WTC11 (cell line): ENCODE results near the gene ARRB2. TPM values are rescaled to one million over a fixed set of nuclear protein-coding genes. Genes with fewer than 3 reads are reported as not detected.

Experiments used
- ATAC-seq: fragments of 200-7000 bp; cut with Tn5 transposase; 2 replicates; pipeline ENCODE4 v1.10.0; 2021; ENCODE audit warnings: mild to moderate bottlenecking, moderate library complexity
- CTCF ChIA-PET: fragments of 300-600 bp; sonication (Branson Sonifier 250); formaldehyde crosslinking; loops from one replicate; lab custom pipeline; 2021; ENCODE audit warnings: antibody characterized with exemption; lab: Charles Lee
- POLR2A ChIA-PET: fragments of 350-600 bp; sonication (Branson Sonifier 250); formaldehyde crosslinking; loops from one replicate; lab custom pipeline; 2021; ENCODE audit warnings: antibody characterized with exemption; lab: Charles Lee
- DNase-seq: peaks from one replicate; pipeline ENCODE4 v3.0.0; 2021; ENCODE audit warnings: low spot score
- H3K27ac Mint-ChIP-seq: 2 replicates; pipeline ENCODE4 v1.8.0; 2021; ENCODE audit warnings: mixed read lengths
- H3K27me3 Mint-ChIP-seq: 2 replicates; pipeline ENCODE4 v1.8.0; 2021; ENCODE audit warnings: low read depth, mild to moderate bottlenecking, moderate library complexity, mixed read lengths
- H3K36me3 Mint-ChIP-seq: 2 replicates; pipeline ENCODE4 v1.8.0; 2021; ENCODE audit warnings: mixed read lengths
- H3K4me1 Mint-ChIP-seq: 2 replicates; pipeline ENCODE4 v1.8.0; 2022; ENCODE audit warnings: mixed read lengths
- H3K4me3 Mint-ChIP-seq: 2 replicates; pipeline ENCODE4 v1.8.0; 2021; ENCODE audit warnings: mild to moderate bottlenecking, moderate library complexity, mixed read lengths
- H3K9me3 Mint-ChIP-seq: 2 replicates; pipeline ENCODE4 v1.8.0; 2021; ENCODE audit warnings: mixed read lengths
- ATF1 ChIP-seq: sonication (generic); formaldehyde crosslinking; IDR thresholded peaks from 2 replicates; pipeline ENCODE4 v1.8.1; 2023; ENCODE audit warnings: mild to moderate bottlenecking, moderate library complexity, missing genetic modification reagents
- CREB1 ChIP-seq: sonication (generic); formaldehyde crosslinking; IDR thresholded peaks from 2 replicates; pipeline ENCODE4 v1.8.0; 2023; ENCODE audit warnings: mild to moderate bottlenecking, missing genetic modification reagents
- CREM ChIP-seq: sonication (generic); formaldehyde crosslinking; IDR thresholded peaks from 2 replicates; pipeline ENCODE4 v1.8.1; 2022; ENCODE audit warnings: mild to moderate bottlenecking, missing genetic modification reagents, moderate library complexity
- GRHL2 ChIP-seq: fragments of 250-450 bp; sonication (Bioruptor Pico); IDR thresholded peaks from 2 replicates; pipeline ENCODE4 v1.8.0; 2022; ENCODE audit warnings: mild to moderate bottlenecking, moderate library complexity; ENCODE audit not compliant: insufficient replicate concordance, severe bottlenecking
- KAT7 ChIP-seq: sonication (generic); formaldehyde crosslinking; IDR thresholded peaks from 2 replicates; pipeline ENCODE4 v1.8.1; 2023; ENCODE audit warnings: missing genetic modification reagents, mild to moderate bottlenecking, borderline replicate concordance
- NR1H2 ChIP-seq: sonication (generic); formaldehyde crosslinking; IDR thresholded peaks from 2 replicates; pipeline ENCODE4 v1.9.0; 2021; ENCODE audit warnings: mild to moderate bottlenecking, moderate library complexity, missing genetic modification reagents
- SOX15 ChIP-seq: fragments of 250-450 bp; sonication (Bioruptor Pico); IDR thresholded peaks from 2 replicates; pipeline ENCODE4 v1.9.0; 2021; ENCODE audit warnings: mild to moderate bottlenecking
- SP1 ChIP-seq: sonication (generic); formaldehyde crosslinking; conservative IDR thresholded peaks from 2 replicates; pipeline ENCODE4 v1.8.1; 2022; ENCODE audit warnings: missing genetic modification reagents
- TEAD4 ChIP-seq: sonication (generic); formaldehyde crosslinking; IDR thresholded peaks from 2 replicates; pipeline ENCODE4 v1.8.0; 2022; ENCODE audit warnings: mild to moderate bottlenecking, missing genetic modification reagents
- ZNF263 ChIP-seq: sonication (generic); formaldehyde crosslinking; IDR thresholded peaks from 2 replicates; pipeline ENCODE4 v1.8.1; 2022; ENCODE audit warnings: low read depth, mild to moderate bottlenecking, moderate library complexity, missing genetic modification reagents
- ZNF317 ChIP-seq: sonication (generic); formaldehyde crosslinking; IDR thresholded peaks from 2 replicates; pipeline ENCODE4 v1.8.1; 2023; ENCODE audit warnings: low read depth, mild to moderate bottlenecking, moderate library complexity, missing genetic modification reagents, borderline replicate concordance
- ZNF396 ChIP-seq: fragments of 250-450 bp; sonication (Bioruptor Pico); IDR thresholded peaks from 2 replicates; pipeline ENCODE4 v1.8.0; 2021; ENCODE audit warnings: mild to moderate bottlenecking, moderate library complexity, borderline replicate concordance
- ZNF416 ChIP-seq: fragments of 250-450 bp; sonication (Bioruptor Pico); IDR thresholded peaks from 2 replicates; pipeline ENCODE4 v1.9.0; 2021; ENCODE audit warnings: mild to moderate bottlenecking, inconsistent platforms
- total RNA-seq: library from RNA; stranded (reverse); gene quantifications from 3 replicates; pipeline ENCODE4 v1.2.3, GENCODE V29; 2021
- TF ChIP-seq, protein P1 (sequence below): sonication (generic); formaldehyde crosslinking; IDR thresholded peaks from 2 replicates; pipeline ENCODE4 v1.8.1; 2023; ENCODE audit warnings: mild to moderate bottlenecking, missing genetic modification reagents, borderline replicate concordance
- TF ChIP-seq, protein P2 (sequence below): fragments of 250-450 bp; sonication (Bioruptor Pico); IDR thresholded peaks from 2 replicates; pipeline ENCODE4 v1.9.0; 2021; ENCODE audit warnings: moderate library complexity, mild to moderate bottlenecking, inconsistent platforms, borderline replicate concordance
- TF ChIP-seq, protein P3 (sequence below): sonication (generic); formaldehyde crosslinking; conservative IDR thresholded peaks from 2 replicates; pipeline ENCODE4 v1.8.1; 2023; ENCODE audit warnings: mild to moderate bottlenecking, low read depth, missing genetic modification reagents, moderate library complexity
- TF ChIP-seq, protein P4 (sequence below): sonication (generic); formaldehyde crosslinking; IDR thresholded peaks from 2 replicates; pipeline ENCODE4 v1.8.0; 2023; ENCODE audit warnings: mild to moderate bottlenecking, missing genetic modification reagents
- TF ChIP-seq, protein P5 (sequence below): fragments of 200-600 bp; IDR thresholded peaks from 2 replicates; pipeline ENCODE4 v1.8.0; 2022; ENCODE audit warnings: antibody characterized with exemption
- TF ChIP-seq, protein P6 (sequence below): fragments of 250-450 bp; sonication (Bioruptor Pico); IDR thresholded peaks from 2 replicates; pipeline ENCODE4 v2.1.2; 2022; ENCODE audit warnings: mild to moderate bottlenecking, moderate library complexity

ARRB2 gene
- total RNA-seq, 1 experiment from 2014 or later: 87.8 TPM

DNA sequence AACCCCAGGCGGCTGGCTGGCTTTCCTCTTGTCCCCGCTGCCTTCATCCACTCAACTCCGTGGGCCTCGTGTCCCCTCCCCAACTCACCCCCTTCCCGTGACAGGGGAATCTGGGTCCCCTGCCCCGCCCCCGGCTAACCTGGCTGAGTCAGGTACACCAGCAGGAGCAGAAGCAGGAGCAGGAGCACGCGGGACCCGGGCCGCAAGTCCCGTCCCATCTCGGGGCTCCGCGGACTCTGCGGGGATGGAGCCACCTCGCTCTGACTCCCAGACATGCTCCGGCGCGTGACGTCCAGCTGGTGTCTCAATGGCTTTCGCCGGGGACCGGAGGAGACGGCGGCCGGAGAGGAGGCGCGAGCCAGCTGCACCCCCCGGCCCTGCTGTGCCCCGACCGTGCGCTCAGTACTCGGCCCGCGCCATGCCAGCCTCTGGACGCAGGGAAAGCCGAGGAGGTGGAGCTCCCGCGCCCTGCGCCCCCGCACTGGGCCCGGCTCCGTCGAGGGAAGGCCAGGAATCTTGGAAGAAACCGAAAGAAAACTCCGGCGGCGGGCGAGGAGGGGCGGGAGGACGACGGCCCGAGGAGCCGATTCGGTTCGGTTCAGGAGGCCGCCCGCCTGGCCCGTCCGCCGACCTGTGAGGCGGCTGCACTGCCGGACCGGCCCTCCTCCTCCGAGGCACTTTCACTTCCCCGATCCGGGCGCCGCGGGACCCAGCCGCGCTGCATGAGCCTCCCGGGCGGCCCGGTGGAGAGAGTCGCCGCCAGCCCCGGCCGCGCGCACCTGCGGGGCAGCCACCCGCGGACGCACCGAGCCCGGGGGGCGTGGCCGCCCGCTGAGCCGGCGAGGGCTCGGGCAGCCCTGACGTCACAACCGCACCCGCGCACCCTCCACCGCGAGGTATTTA, 28.9 kb downstream of the ARRB2 start, which contains the start of the genes CXCL16 and ZMYND15 (continued):
- TF ChIP-seq, protein P1, sequence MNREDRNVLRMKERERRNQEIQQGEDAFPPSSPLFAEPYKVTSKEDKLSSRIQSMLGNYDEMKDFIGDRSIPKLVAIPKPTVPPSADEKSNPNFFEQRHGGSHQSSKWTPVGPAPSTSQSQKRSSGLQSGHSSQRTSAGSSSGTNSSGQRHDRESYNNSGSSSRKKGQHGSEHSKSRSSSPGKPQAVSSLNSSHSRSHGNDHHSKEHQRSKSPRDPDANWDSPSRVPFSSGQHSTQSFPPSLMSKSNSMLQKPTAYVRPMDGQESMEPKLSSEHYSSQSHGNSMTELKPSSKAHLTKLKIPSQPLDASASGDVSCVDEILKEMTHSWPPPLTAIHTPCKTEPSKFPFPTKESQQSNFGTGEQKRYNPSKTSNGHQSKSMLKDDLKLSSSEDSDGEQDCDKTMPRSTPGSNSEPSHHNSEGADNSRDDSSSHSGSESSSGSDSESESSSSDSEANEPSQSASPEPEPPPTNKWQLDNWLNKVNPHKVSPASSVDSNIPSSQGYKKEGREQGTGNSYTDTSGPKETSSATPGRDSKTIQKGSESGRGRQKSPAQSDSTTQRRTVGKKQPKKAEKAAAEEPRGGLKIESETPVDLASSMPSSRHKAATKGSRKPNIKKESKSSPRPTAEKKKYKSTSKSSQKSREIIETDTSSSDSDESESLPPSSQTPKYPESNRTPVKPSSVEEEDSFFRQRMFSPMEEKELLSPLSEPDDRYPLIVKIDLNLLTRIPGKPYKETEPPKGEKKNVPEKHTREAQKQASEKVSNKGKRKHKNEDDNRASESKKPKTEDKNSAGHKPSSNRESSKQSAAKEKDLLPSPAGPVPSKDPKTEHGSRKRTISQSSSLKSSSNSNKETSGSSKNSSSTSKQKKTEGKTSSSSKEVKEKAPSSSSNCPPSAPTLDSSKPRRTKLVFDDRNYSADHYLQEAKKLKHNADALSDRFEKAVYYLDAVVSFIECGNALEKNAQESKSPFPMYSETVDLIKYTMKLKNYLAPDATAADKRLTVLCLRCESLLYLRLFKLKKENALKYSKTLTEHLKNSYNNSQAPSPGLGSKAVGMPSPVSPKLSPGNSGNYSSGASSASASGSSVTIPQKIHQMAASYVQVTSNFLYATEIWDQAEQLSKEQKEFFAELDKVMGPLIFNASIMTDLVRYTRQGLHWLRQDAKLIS (CRISPR knock-in tag): no peak
- TF ChIP-seq, protein P2, sequence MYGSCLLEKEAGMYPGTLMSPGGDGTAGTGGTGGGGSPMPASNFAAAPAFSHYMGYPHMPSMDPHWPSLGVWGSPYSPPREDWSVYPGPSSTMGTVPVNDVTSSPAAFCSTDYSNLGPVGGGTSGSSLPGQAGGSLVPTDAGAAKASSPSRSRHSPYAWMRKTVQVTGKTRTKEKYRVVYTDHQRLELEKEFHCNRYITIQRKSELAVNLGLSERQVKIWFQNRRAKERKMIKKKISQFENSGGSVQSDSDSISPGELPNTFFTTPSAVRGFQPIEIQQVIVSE (CRISPR knock-in tag): no peak
- TF ChIP-seq ZNF317 (CRISPR knock-in tag) (no peak), SP1 (peak; percentile 6; the same call in 1 of the 2 replicates), ZNF416 (CRISPR knock-in tag) (no peak), GRHL2 (no peak)
- TF ChIP-seq, protein P3, sequence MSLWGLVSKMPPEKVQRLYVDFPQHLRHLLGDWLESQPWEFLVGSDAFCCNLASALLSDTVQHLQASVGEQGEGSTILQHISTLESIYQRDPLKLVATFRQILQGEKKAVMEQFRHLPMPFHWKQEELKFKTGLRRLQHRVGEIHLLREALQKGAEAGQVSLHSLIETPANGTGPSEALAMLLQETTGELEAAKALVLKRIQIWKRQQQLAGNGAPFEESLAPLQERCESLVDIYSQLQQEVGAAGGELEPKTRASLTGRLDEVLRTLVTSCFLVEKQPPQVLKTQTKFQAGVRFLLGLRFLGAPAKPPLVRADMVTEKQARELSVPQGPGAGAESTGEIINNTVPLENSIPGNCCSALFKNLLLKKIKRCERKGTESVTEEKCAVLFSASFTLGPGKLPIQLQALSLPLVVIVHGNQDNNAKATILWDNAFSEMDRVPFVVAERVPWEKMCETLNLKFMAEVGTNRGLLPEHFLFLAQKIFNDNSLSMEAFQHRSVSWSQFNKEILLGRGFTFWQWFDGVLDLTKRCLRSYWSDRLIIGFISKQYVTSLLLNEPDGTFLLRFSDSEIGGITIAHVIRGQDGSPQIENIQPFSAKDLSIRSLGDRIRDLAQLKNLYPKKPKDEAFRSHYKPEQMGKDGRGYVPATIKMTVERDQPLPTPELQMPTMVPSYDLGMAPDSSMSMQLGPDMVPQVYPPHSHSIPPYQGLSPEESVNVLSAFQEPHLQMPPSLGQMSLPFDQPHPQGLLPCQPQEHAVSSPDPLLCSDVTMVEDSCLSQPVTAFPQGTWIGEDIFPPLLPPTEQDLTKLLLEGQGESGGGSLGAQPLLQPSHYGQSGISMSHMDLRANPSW: no peak

DNA sequence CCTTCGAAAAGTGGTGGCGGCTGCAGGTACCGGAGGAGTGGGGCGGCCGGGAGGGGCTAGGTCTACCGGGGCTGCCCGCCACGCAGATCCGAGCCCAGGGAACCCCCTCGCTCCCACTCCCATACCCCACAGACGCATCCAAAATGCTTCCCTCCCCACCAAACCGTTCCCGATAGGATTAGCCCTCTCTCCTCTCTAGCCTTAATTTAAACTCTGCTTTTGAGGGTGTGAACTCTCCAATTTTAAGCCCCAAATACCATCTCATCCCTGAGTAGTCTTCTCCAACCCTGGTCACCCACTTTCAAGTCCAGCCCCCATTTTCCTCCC, 29.6 kb downstream of the ARRB2 start:
- Mint-ChIP-seq H3K27ac (no peak overlapping the region), H3K4me1 (peaks cover 15% of the 10 kb centered on the region), H3K27me3 (peaks cover 91% of the 10 kb centered on the region), H3K36me3 (no peaks in the 10 kb centered on the region), H3K4me3 (peak overlapping the region; percentile 73), H3K9me3 (no peaks in the 10 kb centered on the region)
- no peak for DNase-seq
- POLR2A ChIA-PET: no interaction called here
- CTCF ChIA-PET: interaction anchor here (1.3 kb wide), 1 partner anchor 8 kb away, joined by 5 read pairs; the partner anchor contains the start of gene MED11
- ATAC-seq: peak; percentile 4; the same call in 1 of the 2 replicates
- no peak for TF ChIP-seq ATF1
- TF ChIP-seq ZNF396 (CRISPR knock-in tag): no peak
- TF ChIP-seq, protein P4, sequence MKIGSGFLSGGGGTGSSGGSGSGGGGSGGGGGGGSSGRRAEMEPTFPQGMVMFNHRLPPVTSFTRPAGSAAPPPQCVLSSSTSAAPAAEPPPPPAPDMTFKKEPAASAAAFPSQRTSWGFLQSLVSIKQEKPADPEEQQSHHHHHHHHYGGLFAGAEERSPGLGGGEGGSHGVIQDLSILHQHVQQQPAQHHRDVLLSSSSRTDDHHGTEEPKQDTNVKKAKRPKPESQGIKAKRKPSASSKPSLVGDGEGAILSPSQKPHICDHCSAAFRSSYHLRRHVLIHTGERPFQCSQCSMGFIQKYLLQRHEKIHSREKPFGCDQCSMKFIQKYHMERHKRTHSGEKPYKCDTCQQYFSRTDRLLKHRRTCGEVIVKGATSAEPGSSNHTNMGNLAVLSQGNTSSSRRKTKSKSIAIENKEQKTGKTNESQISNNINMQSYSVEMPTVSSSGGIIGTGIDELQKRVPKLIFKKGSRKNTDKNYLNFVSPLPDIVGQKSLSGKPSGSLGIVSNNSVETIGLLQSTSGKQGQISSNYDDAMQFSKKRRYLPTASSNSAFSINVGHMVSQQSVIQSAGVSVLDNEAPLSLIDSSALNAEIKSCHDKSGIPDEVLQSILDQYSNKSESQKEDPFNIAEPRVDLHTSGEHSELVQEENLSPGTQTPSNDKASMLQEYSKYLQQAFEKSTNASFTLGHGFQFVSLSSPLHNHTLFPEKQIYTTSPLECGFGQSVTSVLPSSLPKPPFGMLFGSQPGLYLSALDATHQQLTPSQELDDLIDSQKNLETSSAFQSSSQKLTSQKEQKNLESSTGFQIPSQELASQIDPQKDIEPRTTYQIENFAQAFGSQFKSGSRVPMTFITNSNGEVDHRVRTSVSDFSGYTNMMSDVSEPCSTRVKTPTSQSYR (CRISPR knock-in tag): no peak
- TF ChIP-seq ZNF263 (CRISPR knock-in tag): no peak
- TF ChIP-seq, protein P5, sequence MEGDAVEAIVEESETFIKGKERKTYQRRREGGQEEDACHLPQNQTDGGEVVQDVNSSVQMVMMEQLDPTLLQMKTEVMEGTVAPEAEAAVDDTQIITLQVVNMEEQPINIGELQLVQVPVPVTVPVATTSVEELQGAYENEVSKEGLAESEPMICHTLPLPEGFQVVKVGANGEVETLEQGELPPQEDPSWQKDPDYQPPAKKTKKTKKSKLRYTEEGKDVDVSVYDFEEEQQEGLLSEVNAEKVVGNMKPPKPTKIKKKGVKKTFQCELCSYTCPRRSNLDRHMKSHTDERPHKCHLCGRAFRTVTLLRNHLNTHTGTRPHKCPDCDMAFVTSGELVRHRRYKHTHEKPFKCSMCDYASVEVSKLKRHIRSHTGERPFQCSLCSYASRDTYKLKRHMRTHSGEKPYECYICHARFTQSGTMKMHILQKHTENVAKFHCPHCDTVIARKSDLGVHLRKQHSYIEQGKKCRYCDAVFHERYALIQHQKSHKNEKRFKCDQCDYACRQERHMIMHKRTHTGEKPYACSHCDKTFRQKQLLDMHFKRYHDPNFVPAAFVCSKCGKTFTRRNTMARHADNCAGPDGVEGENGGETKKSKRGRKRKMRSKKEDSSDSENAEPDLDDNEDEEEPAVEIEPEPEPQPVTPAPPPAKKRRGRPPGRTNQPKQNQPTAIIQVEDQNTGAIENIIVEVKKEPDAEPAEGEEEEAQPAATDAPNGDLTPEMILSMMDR: no peak
- no peak for TF ChIP-seq KAT7
- no peak for TF ChIP-seq NR1H2 (CRISPR knock-in tag)
- no peak for TF ChIP-seq TEAD4 (CRISPR knock-in tag)
- TF ChIP-seq, protein P6, sequence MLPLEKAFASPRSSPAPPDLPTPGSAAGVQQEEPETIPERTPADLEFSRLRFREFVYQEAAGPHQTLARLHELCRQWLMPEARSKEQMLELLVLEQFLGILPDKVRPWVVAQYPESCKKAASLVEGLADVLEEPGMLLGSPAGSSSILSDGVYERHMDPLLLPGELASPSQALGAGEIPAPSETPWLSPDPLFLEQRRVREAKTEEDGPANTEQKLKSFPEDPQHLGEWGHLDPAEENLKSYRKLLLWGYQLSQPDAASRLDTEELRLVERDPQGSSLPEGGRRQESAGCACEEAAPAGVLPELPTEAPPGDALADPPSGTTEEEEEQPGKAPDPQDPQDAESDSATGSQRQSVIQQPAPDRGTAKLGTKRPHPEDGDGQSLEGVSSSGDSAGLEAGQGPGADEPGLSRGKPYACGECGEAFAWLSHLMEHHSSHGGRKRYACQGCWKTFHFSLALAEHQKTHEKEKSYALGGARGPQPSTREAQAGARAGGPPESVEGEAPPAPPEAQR (CRISPR knock-in tag): no peak
- TF ChIP-seq CREB1 (CRISPR knock-in tag): no peak
- TF ChIP-seq, protein P3: no peak
- no peak for TF ChIP-seq SOX15
- TF ChIP-seq CREM (CRISPR knock-in tag): no peak
